KOPT-K1 (cell line): Measurements from ENCODE around the gene SOX1.

Source experiments
- H3K27ac ChIP-seq: fragments of 200-600 bp; sonication (generic); 2 replicates; pipeline ENCODE4 v1.5.1; 2016; ENCODE audit warnings: antibody characterized with exemption, mild to moderate bottlenecking, low read depth, low read length; ENCODE audit not compliant: poor library complexity, severe bottlenecking
- H3K36me3 ChIP-seq: fragments of 200-600 bp; sonication (generic); 2 replicates; pipeline ENCODE4 v1.5.1; 2017; ENCODE audit warnings: antibody characterized with exemption, mild to moderate bottlenecking, low read length, moderate library complexity; ENCODE audit not compliant: insufficient read depth
- H3K9me3 ChIP-seq: fragments of 200-600 bp; sonication (generic); 2 replicates; pipeline ENCODE4 v1.5.1; 2017; ENCODE audit warnings: antibody characterized with exemption, low read length, mild to moderate bottlenecking; ENCODE audit not compliant: insufficient read depth, poor library complexity, severe bottlenecking

SOX1 gene

DNA sequence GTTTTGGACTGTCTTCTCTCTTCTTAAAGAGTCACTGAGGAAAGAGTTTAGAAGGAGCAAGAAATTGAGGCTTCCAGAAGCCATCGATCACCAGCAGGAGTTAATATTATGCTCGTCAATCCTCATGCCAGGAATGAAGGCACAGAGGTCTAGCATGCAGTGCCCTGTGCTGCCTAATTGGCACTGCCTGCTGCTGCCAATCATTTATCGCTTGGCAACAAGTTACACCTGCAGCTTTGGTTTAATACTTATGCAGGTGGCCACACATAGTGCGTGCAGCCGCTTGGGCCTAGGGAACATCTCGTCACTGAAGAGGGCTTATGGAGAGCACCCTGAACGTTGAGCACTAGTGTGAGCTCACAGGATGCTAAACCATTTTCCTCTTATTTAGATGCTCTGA is 2.7 kb upstream of the SOX1 start:
- no peak overlapping the region for H3K27ac ChIP-seq
- no peaks in the 10 kb centered on the region for H3K36me3 ChIP-seq
- no peaks in the 10 kb centered on the region for H3K9me3 ChIP-seq

- Histone ChIP-seq H3K9me3 (no peaks in the 10 kb centered on the region), H3K36me3 (no peaks in the 10 kb centered on the region), H3K27ac (no peak overlapping the region)
These were observed 1.5 kb upstream of the SOX1 start for GRCh38 chr13:112065521-112065866.

DNA sequence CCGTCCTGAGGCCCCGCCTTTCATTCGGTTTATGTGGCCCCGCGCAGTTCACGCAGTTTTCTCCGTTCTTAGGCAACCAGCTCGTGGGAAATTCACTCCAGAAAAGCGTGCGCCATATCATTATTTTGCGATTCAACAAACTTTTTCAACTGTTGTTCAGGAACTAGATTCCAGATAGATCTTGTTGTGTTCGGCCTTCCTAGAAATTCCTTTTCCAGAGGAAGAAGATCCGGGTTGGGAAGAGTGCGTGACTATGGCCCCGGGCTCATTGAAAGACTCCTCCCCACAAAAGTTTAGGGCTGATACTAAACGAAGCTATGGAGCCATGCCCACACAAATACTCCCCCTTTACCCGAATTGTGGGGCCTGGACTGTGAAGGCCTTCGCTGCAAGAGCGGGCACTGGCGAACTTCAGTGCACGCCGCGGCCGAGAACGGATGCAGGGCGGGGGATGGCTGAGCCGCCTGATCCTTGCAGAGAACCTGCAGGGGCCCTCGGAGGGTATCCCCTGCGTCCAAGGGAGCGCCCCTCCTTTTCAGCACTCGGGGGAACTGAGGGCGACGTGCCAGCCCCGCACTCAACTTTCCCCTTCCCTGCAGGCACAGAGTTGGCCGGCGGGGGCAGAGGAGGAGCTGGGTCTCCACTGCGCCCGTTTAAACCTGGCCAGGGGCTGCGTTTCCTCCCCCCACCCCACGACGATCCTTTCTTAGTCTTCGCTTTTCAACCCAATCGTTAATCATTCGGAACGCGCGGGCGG is 904 bp upstream of the SOX1 start:
- Histone ChIP-seq H3K27ac (no peak overlapping the region), H3K36me3 (no peaks in the 10 kb centered on the region), H3K9me3 (no peaks in the 10 kb centered on the region)

DNA sequence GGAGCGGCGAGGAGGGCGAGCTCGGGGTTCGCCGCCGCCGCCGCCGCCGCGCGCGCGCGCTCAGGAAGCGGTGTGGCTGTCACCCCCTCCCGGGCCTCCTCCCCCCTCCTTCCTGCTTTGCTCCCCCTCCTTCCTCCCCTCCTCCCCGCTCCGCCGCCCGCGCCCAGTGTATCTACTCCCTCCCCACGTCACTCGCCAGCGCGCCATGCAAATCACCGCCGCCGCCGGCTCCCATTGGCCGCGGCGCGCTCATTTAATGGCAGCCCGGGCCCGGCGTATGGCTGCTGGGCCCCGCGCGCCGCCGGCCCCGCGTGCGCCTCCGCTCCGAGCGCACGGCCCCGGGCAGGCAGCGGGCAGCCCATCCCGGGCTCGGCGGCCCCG is 335 bp upstream of the SOX1 start:
- no peaks in the 10 kb centered on the region for H3K9me3 ChIP-seq
- no peaks in the 10 kb centered on the region for H3K36me3 ChIP-seq
- H3K27ac ChIP-seq, result no peak overlapping the region

DNA sequence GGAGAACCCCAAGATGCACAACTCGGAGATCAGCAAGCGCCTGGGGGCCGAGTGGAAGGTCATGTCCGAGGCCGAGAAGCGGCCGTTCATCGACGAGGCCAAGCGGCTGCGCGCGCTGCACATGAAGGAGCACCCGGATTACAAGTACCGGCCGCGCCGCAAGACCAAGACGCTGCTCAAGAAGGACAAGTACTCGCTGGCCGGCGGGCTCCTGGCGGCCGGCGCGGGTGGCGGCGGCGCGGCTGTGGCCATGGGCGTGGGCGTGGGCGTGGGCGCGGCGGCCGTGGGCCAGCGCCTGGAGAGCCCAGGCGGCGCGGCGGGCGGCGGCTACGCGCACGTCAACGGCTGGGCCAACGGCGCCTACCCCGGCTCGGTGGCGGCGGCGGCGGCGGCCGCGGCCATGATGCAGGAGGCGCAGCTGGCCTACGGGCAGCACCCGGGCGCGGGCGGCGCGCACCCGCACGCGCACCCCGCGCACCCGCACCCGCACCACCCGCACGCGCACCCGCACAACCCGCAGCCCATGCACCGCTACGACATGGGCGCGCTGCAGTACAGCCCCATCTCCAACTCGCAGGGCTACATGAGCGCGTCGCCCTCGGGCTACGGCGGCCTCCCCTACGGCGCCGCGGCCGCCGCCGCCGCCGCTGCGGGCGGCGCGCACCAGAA is 1.1 kb downstream of the SOX1 start:
- H3K9me3 ChIP-seq, result peaks cover 6% of the 10 kb centered on the region
- no peak overlapping the region for H3K27ac ChIP-seq
- no peaks in the 10 kb centered on the region for H3K36me3 ChIP-seq

DNA sequence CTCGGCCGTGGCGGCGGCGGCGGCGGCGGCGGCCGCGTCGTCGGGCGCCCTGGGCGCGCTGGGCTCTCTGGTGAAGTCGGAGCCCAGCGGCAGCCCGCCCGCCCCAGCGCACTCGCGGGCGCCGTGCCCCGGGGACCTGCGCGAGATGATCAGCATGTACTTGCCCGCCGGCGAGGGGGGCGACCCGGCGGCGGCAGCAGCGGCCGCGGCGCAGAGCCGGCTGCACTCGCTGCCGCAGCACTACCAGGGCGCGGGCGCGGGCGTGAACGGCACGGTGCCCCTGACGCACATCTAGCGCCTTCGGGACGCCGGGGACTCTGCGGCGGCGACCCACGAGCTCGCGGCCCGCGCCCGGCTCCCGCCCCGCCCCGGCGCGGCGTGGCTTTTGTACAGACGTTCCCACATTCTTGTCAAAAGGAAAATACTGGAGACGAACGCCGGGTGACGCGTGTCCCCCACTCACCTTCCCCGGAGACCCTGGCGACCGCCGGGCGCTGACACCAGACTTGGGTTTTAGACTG is 1.7 kb downstream of the SOX1 start:
- H3K9me3 ChIP-seq, result peaks cover 6% of the 10 kb centered on the region
- H3K36me3 ChIP-seq, result no peaks in the 10 kb centered on the region
- H3K27ac ChIP-seq, result no peak overlapping the region

DNA sequence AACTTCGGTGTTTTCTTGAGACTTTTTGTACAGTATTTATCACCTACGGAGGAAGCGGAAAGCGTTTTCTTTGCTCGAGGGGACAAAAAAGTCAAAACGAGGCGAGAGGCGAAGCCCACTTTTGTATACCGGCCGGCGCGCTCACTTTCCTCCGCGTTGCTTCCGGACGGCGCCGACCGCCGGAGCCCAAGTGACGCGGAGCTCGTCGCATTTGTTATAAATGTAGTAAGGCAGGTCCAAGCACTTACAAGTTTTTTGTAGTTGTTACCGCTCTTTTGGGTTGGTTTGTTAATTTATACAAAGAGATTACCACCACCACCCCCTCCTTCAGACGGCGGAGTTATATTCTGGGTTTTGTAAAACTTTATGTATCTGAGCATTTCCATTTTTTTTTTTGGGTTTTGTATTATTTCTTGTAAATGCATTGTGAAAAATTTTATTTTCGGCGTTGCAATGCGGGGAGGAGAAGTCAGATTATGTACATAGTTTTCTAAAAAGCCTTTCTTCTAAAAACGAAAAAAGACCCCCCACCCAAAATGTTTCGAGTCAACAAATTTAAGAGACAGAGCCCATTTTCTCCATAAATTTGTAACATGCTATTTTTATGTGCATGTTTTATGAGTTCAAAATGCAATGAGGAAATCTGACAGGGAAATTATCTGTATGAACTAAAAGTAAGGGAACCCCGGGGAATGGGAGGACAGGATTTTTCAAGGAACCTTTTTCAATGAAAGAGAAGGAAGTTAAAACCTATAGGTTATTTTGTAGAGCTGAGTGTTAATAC is 2.3 kb downstream of the SOX1 start:
- Histone ChIP-seq H3K27ac (no peak overlapping the region), H3K36me3 (no peaks in the 10 kb centered on the region), H3K9me3 (peaks cover 6% of the 10 kb centered on the region)

GRCh38 chr13:112069845-112070251 is 2.9 kb downstream of the SOX1 start:
- H3K9me3 ChIP-seq, result peaks cover 9% of the 10 kb centered on the region
- H3K36me3 ChIP-seq, result no peaks in the 10 kb centered on the region
- H3K27ac ChIP-seq, result no peak overlapping the region

DNA sequence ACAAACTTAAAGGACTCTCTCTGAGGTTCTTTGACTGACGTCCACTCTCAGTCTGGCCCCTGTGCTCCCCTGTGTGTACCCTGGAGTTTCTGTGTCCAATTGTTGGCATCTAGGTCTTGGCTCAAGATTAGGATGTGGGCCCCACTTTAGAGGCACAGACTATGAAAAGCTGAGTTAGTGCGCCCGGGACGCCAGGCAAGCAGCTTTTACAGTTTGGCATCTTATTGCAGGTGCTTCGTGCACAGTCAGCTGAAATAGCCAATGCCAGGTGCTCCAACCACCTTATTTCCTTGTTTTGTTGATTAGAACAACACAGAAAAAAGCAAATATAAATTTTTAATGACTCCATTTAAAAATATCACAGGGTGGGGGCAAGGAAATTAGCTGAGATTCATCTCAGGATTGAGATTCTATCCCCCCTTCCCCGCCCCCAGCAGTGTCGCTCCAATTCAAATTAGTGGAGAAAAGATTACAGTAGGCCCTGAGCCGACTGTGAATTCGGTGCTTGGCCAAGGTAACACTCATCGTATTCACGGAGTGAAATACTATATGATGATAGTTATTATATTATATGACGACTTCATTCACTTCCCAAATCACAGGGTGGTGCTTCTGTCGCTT is 4.3 kb downstream of the SOX1 start:
- no peaks in the 10 kb centered on the region for H3K36me3 ChIP-seq
- H3K27ac ChIP-seq, result no peak overlapping the region
- peaks cover 9% of the 10 kb centered on the region for H3K9me3 ChIP-seq

- no peak overlapping the region for H3K27ac ChIP-seq
- no peaks in the 10 kb centered on the region for H3K36me3 ChIP-seq
- H3K9me3 ChIP-seq, result peaks cover 9% of the 10 kb centered on the region
These were observed 5.0 kb downstream of the SOX1 start for GRCh38 chr13:112071723-112072533.

DNA sequence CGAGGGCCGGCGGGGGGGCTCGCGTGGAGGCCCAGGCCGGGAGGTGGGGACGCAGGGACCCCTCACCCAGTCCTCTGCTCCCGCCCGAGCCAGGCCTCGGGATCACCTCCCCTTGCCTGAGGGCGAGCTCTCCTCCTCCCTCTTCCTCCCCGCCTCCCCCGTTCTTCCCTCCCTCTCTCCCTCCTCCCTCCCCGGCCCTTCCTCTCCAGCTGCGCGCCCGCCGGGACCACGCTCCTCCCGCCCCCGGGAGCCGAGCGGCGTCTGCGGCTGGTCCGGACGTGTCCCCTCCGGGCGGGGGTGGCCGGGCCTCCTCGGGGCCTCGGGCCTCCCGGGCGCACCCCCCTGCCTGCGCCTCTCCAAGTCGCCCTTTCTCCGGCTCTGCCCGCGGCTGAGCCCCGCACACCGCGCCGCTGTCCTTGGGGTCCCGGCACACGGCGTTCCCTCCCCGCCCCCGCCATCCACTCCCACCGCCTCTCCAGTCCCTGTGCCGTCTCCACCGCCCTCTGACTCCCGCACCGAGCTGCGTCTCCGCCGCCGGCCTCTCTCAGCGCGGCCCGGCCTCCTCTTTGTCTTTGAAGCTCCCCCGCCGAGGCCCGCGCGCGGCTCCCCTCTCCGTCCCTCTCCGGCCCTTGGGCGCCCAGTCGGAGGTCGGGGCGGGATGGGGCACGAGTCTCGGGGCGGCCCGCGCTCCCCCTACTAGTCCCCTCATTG is 5.7 kb downstream of the SOX1 start:
- Histone ChIP-seq H3K36me3 (no peaks in the 10 kb centered on the region), H3K27ac (no peak overlapping the region), H3K9me3 (peaks cover 9% of the 10 kb centered on the region)

DNA sequence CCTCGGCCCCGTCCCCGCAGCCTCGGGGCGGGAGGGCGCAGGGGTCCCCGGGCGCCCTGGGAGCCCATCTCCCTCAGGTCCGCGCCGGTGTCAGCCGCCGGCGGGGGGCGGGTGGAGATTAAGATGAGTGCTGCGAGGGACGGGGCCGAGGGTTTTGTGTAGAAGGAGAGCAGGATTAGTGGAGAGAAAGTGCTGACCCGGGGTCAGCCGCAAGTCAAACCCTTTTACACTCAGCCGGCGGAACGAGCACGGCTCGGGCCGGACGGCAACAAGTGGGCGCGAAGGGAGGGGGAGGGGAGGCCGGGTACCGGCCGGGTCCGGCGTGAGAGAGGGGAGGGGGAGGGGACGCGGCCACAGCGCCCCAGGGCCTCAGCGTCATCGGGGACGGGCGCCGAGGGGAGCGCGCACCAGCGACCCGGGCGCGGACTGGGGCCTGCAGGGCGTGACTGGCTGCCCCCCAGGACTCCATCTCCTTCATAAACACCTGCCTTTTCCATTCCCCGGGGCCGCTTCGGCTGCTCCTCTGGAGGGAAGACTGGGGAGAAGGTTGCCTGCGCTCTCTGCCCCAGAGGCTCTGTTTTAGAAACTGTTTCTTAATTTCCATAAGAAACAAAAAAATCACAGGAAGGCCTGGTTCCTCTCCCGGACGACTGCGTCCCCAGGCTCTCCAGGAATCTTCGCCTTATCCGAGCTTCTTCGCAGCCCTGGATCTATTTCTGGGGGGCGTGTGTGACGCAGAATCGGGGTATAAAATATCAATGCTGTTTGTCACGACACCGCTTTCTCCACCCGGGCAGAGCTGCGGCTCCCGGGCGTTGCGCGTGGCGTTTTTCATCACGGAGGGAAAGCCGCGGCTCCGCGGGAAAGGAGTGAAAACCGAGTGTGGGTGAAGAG is 6.5 kb downstream of the SOX1 start:
- H3K27ac ChIP-seq, result no peak overlapping the region
- no peaks in the 10 kb centered on the region for H3K36me3 ChIP-seq
- H3K9me3 ChIP-seq, result peaks cover 9% of the 10 kb centered on the region

- H3K9me3 ChIP-seq, result peaks cover 9% of the 10 kb centered on the region
- no peak overlapping the region for H3K27ac ChIP-seq
- no peaks in the 10 kb centered on the region for H3K36me3 ChIP-seq
These were observed 7.4 kb downstream of the SOX1 start for GRCh38 chr13:112074139-112074865.
